ENCODE measurements around the gene CLCN5.

CLCN5 gene

DNA sequence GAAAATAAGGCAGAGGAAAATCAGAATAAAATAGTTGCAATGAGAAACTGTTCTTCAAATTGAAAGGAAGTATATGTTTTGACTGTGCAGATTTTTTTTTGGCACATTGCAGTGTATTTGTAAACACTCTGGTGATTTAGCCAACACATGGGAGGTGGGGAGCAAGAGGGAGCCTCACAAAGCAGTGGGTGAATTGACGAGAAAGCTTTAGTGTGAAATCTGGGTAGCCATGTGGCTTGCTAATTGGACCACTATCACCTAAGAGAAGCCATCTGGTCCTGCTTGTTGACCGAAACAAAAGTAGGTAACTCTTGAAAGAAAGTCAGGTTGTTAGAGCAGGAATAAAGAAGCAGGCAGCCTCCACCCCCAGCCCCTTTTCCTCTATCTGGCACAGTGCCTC, 10.4 kb downstream of the CLCN5 start:
- TF ChIP-seq, protein P1, sequence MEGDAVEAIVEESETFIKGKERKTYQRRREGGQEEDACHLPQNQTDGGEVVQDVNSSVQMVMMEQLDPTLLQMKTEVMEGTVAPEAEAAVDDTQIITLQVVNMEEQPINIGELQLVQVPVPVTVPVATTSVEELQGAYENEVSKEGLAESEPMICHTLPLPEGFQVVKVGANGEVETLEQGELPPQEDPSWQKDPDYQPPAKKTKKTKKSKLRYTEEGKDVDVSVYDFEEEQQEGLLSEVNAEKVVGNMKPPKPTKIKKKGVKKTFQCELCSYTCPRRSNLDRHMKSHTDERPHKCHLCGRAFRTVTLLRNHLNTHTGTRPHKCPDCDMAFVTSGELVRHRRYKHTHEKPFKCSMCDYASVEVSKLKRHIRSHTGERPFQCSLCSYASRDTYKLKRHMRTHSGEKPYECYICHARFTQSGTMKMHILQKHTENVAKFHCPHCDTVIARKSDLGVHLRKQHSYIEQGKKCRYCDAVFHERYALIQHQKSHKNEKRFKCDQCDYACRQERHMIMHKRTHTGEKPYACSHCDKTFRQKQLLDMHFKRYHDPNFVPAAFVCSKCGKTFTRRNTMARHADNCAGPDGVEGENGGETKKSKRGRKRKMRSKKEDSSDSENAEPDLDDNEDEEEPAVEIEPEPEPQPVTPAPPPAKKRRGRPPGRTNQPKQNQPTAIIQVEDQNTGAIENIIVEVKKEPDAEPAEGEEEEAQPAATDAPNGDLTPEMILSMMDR (IDR thresholded peaks at IDR 0.05; ENCODE audit: control insufficient read depth, extremely low read depth, insufficient read depth), result no peak
- H3K4me3 ChIP-seq (ENCODE audit: low read depth, low read length), result no peak overlapping the region
- DNase-seq (ENCODE audit: low read depth), result no peak

DNA sequence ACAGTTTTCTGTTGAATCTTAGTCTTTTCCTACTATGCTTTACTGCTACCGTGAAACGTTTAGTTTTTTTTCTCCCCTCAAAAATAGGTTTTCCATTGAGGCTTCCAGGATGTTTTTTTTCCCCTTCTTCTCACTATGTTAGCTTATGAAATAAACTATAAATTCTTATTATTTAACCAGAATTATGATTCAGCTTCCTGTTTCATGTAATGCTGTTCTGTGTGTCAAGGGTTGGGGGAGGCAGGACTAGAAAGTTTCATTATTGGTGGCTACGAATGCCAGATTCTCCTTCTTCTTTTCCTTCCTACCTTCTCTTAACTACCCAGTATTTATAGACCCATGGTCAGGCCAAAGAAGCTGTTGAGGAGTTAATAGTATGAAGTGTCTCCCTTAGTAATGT, 11.8 kb downstream of the CLCN5 start:
- H3K4me3 ChIP-seq (ENCODE audit: low read depth, low read length), result no peak overlapping the region
- TF ChIP-seq, protein P1 (IDR thresholded peaks at IDR 0.05; ENCODE audit: control insufficient read depth, extremely low read depth, insufficient read depth), result no peak
- DNase-seq (ENCODE audit: low read depth), result no peak

DNA sequence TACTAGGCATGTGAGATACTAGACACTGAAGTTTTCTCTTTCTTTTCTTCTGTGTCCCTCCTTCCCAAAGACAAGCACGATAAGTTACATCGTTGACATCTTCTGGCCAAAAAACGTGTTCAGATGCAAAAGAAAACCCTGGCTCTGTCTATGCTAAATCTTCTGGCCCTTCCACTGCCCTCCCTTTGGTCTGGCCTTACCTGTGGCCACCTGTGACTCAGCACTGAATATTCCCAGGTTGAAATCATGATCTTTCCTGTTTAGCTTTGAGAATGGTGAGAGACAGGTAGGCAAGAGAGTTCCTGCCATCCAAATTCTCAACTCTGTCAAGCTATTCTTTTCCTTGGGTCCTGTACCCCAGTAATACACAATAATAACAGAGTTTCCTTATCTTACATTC, 12.3 kb downstream of the CLCN5 start:
- DNase-seq (ENCODE audit: low read depth), result no peak
- H3K4me3 ChIP-seq (ENCODE audit: low read depth, low read length), result no peak overlapping the region
- TF ChIP-seq, protein P1 (IDR thresholded peaks at IDR 0.05; ENCODE audit: control insufficient read depth, extremely low read depth, insufficient read depth), result no peak

DNA sequence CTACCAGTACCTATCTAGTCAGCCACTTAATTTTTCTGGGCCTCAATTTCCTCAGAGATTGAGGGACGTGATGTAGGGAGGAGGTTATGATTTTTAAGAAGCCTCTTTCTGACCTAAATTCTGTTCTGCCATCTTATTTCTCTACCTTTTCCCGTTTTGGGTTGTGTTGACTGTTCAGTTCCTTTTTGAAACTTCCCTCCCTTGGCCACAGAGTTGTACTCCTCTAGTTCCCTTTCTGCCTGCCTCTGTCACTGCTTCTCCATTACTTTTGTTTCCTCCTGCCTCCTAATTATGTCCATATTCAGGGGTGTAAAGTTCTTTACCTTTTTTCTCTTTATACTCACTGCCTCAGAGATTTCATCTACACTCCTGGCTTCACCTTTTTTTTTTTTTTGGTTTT, 25.4 kb downstream of the CLCN5 start:
- DNase-seq (ENCODE audit: low read depth), result no peak
- TF ChIP-seq, protein P1 (IDR thresholded peaks at IDR 0.05; ENCODE audit: control insufficient read depth, extremely low read depth, insufficient read depth), result no peak
- H3K4me3 ChIP-seq (ENCODE audit: low read depth, low read length), result no peak overlapping the region

DNA sequence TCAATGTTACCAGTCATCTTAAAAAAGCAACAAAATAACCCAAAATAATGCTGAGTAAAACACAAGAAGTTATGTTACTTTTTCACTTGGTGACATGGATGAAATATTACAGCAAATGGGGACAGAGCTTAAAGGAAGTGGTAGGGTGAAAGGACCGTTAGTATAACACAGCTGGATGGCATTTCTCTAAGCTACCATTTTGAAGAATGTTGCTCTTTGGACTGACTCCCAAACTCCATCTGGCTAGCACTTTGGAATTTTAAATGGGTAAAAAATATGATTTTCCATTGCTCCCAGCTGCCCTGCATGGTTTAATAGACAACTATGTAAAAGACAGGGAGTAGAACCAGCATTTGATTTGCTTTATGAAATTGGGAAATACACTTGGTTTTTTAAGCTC, 27.6 kb downstream of the CLCN5 start:
- TF ChIP-seq, protein P1 (IDR thresholded peaks at IDR 0.05; ENCODE audit: control insufficient read depth, extremely low read depth, insufficient read depth), result no peak
- no peak for DNase-seq (ENCODE audit: low read depth)
- H3K4me3 ChIP-seq (ENCODE audit: low read depth, low read length), result no peak overlapping the region

DNA sequence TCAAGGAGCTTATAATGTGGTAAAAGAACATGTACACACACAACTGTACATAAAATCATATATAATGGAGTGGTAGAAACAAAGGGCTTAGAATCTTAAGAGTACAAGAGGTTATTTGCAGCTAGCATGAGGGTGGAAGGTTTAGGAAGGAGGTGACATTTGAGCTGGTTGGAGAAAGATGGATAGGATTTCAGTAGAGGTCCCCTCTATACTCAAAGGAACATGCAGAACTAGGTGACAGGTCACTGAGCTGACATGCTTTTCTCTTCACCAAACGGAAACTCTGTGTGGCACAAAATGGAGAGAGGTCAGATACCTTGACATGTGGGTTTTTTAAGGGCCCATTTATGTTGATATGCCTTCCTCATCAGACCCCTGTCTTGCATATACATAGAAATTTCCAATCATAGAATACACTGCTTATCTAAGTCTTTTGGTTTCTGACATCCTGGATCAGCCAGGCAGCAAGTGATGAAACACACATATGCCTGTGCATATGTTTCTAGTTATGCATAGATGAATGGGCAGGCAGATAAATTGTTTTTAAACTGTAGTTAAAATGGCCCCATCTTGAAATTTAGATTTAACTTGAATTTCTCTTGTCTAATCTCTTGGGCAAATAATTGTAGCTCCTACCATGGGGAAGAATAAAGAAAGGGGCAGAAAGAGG, 29.3 kb downstream of the CLCN5 start:
- no peak for DNase-seq (ENCODE audit: low read depth)
- TF ChIP-seq, protein P1 (IDR thresholded peaks at IDR 0.05; ENCODE audit: control insufficient read depth, extremely low read depth, insufficient read depth), result no peak
- no peak overlapping the region for H3K4me3 ChIP-seq (ENCODE audit: low read depth, low read length)

DNA sequence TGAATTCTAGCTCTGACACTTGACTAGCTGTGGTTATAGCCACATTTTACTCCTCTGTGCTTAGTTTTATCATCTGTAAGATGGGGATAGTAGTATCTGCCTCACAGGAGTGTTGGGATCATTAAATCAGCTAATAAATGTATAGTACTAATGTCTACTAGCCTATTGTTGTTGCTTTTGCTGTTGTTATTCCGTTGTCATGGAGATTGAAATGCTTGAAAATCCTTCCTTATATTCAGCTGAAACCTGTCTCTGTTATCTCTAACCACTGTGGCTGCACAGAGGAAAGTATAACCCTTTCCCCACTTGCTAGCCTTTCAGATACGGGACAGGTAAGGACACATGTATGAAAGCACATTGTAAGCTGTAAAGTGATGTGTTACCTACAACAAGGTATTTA, 33.9 kb downstream of the CLCN5 start:
- no peak overlapping the region for H3K4me3 ChIP-seq (ENCODE audit: low read depth, low read length)
- TF ChIP-seq, protein P1 (IDR thresholded peaks at IDR 0.05; ENCODE audit: control insufficient read depth, extremely low read depth, insufficient read depth), result no peak
- no peak for DNase-seq (ENCODE audit: low read depth)
